Measurements from ENCODE around the gene ADAMTS6.

- TF ChIP-seq POLR2A (IDR thresholded peaks at IDR 0.05) (no peak), CTCF (IDR thresholded peaks at IDR 0.05) (no peak)
Measured at GRCh38 chr5:65459995-65460394, 21.7 kb downstream of the ADAMTS6 start.

Measured in Peyer's patch (tissue), 4 donors.